ENCODE data around the gene ME2. TPM values are rescaled to one million over a fixed set of nuclear protein-coding genes. Genes with fewer than 3 reads are reported as not detected.

ME2 gene
- total and polyA plus RNA-seq, 2 of the 8 experiments (the other 6 are each of a cell fraction or from before 2014, with no cell fraction given), result 54.7 to 66.9 TPM

DNA sequence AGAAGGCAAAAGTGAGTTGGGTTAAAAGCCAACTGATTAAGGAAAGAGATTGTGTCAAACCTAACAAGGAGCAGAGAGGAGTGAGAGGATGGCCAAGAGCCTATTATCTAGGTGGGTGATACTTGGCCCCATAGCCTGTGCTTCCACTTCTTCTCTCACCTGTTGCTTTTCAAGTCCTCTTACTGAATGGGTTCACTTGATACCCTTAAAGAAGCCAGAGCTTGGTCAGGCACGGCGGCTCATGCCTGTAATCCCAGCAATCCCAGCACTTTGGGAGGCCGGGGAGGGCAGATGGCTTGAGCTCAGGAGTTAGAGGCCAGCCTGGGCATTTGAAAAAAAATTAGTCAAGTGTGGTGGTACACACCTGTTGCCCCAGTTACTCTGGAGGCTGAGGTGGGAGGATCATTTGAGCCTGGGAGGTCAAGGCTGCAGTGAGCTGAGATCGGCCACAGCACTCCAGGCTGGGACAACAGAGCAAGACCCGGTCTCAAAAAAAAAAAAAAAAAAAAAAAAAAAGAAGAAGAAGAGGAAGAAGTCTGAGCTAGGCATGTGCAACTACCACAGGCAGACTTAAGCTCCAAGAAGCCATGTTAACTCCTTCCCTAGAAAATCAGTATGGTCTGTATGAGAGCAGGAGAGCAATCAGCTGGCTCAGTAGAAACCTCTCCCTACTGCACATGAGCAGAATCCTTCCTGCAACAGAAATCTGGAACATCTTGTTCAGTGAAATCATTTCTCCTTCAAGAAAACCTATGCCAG is 28.4 kb upstream of the ME2 start (continued):
- TF ChIP-seq POLR2AphosphoS5 (IDR thresholded peaks at IDR 0.05; ENCODE audit: low read depth, low read length), result no peak
- TF ChIP-seq SUZ12 (IDR thresholded peaks at IDR 0.05; ENCODE audit: low read length), result no peak
- TF ChIP-seq EZH2 (IDR thresholded peaks at IDR 0.05; ENCODE audit: low read depth, low read length, severe bottlenecking), result no peak

Data from H1 (cell line).